HPDE6-E6E7 (cell line): ENCODE data around the gene GAST.

Source experiments
- DNase-seq: peaks from one replicate; pipeline ENCODE4 v3.0.0; 2011; ENCODE audit warnings: missing footprints; ENCODE audit errors: extremely low spot score

The GAST gene

GRCh38 chr17:41707803-41708669, 4.1 kb upstream of the GAST start:
- no peak for DNase-seq

DNA sequence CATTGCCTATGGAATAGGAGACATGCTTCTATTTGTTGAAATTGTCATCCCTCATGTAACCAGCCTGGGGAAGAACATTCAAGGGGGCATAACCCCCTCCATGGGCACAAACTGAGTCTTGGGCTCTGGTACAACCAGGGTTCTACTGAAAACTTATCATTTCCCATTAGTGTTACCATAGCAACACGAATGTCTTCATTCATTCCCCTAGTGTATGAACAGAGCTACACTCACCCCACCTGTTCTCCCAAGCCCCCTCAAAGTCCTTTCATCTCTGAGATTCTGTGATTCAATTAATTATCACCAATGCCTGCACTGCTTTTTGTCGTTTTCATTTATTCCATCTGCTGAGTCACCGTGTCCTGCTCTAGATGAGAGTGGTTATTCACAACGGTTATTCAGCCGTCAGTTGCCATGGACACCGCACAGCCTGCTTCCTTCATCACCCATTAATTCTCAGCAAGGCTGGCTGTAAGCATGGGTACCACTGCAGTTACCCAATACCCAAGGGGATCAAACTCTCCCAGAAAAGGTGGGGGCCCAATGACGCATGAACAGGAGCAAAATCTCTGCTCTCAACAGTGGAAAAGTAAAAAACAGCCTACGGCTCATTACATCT, 1.6 kb upstream of the GAST start:
- no peak for DNase-seq

- DNase-seq = peak; percentile 80
These were observed 5.5 kb downstream of the GAST start for GRCh38 chr17:41717408-41718286.

DNA sequence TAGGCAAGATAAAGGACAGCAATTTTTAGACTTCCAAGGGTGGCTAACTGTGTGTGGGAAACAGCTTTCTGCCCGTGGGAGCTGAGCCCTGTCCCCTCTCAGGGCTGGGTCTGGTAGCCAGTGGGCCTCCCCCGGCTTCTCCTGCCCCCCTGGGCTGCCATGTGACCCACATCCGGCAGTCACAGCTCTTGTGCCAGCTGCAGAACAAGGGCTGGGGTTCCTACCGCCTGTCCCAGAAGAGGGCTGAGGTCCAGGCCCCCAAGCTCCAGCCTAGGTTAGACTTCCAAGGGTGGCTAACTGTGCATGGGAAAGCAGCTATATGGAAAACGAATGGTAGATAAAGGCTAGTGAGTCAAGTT, 6.1 kb downstream of the GAST start:
- DNase-seq = no peak

- no peak for DNase-seq
These were observed 10.1 kb downstream of the GAST start for GRCh38 chr17:41722231-41722630.

- no peak for DNase-seq
These were observed 11.8 kb downstream of the GAST start for GRCh38 chr17:41723801-41724475.

DNA sequence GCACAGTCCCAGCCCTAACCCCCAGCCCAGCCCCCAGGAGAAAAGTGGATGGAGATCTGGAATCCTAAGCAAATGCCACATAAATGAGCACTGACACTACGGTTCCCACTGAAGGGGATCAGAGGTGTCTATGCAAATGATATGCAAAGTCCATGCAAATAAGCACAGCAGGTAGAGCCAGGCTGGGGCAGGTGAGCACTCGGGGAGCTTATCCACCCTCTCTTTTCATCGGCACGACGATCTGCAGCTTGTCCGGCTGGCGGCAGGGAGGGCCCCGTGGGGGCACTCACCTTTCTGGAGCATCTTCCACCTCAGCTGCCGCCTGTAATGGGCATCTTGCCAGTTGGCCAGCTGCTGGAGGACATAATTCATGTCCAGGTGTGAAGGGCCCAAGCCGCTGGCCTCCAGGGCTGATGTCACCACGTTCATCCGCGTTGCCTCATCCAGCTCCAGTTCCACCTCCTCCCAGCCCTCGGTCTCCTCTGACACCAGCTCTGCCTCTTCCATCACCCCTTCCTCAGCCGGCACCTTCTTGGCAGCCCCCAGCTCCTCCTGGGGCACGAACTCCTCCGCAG, 12.4 kb downstream of the GAST start:
- DNase-seq = no peak

DNA sequence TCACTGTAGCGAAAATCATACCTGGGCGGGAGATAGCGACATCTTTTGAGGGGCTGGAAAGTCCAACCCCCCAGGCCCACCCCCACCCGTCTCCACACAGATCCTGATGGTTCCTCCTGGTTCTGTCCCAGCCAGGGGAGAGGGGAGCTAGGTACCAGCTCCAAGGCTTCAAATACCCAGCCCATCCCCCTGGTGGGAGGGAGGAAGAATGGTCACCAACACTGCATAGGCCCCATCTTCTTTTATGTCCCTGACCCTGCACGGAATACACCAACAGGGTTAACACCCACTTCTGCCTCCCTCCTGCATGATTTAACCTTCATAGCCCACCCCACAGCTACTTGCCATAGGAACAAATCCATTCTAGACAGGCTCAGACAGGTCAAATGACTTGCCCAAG, 13.0 kb downstream of the GAST start:
- no peak for DNase-seq

DNA sequence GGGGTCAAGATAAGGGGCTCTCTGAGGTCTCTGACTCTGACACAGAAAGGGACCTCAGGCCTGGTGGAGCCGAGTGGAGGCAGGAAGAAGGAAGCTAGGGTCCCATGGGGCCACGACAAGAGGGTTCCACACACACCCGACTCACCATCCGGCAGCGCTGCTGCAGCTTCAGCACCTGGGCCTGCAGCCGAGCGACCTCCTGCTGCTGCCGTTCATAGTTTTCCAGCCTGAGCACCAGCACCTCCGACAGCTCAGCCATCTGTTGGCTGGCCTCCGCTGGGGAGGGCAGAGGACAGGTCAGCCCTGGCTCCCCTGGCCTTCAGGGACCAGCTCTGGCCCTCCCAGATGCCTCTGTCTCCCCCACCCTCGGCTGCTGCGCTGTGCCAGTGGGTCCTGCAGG, 15.9 kb downstream of the GAST start:
- no peak for DNase-seq

DNA sequence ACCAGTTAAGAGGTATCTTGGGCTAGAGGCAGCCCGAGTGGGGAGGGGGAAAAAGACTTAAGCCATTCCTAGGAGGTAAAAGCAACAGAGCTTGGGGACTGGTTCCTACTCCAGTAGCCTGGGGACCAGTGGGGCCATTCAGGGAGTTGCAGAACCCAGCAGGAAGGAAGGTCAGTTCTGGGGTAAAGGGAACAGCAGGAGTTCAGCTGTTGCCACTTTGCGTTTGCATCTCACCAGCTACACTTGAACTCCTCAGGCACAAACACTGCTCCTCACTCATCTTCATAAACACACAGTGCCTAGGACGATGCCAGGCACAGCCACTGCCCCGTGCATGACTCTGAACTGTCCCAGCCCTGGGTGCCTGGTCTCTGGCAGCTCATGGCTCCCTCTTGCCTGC, 18.3 kb downstream of the GAST start:
- DNase-seq = no peak

- no peak for DNase-seq
These were observed 19.7 kb downstream of the GAST start for GRCh38 chr17:41731836-41732235.

DNA sequence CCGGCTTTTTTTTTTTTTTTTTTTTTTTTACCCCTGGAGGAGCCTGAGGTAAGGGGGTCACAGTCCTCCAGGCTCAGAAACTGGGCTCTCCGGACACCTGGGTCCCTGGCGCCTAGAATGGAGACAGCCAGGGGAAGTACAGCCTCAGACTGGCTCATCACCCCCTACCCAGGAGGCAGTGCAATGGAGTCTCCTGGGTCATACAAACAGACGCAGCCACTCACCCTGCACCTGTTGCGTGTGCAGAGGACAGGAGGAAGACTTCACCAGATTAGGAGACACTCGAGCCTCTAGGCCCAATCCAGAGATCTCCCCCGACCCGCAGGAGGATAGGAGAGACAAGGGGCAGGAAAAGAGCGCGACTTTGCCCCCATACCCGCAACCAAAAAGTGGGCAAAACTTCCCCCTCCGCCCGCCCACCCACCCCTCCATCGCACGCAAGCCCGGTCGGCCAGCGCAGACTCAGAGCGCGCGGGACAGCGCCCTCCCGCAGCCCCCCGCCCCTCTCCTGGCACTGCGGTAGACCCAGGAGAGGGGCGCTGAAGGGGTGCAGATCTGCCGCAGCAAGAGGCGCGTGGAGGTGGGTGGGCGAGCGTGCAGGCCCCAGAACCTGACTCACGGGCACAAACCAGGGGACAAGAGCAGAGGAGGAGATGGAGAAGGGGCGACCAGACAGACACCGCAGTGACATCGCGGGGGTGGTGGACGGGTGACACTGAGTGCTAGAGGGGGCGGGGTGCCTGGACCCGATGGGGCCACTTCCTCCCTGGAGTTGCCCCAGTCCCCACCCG, 21.4 kb downstream of the GAST start:
- no peak for DNase-seq

DNA sequence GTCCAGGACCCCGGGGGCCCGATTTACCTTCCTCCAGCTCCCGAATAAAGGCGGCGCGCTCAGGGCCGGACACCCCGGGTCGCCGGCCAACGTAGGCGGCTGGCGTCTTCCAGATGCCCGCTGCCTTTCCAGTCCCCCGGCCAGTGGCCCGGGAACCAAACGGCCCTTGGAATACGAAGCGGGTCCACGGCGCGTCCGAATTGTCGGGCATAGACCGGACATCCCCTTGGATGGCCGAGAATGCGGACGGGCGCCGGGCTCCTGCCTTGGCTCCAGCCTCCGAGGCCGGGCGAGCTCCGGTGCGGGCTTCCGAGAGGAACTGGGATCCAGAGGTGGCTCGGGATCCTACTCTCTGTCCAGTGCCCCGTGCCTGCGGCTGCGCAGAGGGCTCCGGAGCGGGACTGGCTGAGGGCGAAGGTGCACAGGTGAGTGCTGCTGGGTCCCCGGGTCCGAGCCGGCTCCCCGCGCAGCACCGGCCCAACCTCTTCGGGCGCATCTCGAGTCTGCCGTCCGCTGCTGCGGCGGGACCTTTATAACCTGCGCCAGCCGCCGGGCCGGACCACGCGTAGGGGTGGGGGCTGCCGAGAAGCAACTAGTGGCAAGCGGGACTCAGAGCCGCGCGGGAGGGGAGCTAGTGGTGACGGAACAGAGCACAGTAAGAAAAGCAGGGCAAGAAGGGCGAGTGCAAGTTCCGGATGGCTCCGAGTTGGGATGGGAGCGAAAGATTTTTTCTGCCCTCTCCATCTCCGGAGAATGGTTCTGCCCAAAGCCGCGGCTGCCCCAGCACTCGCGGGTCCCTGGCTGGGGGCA, 22.2 kb downstream of the GAST start, which contains the start of gene HAP1:
TSS of gene HAP1 (minus strand) at position 505 of the 810 bp plus-strand sequence. CDS start at position 496, 9 bp downstream.
- DNase-seq = peak; percentile 53

DNA sequence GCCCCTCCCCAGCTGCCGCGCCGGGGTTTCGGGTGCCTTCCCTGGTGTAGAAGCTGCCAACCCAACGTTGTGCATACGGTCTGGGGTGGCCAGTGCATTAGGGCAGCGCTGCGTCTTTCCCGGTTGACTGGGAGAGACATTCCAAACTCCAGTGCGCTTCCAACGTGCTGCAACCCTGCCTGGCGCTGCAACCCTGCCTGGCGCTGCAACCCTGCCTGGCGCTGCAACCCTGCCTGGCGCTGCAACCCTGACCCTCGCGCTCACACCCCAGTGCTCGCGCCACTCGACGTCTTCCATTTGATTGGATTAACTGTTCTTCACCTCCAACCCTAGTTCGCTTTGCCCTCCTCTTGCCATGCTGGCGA, 22.8 kb downstream of the GAST start:
- no peak for DNase-seq

GRCh38 chr17:41735744-41736143, 23.6 kb downstream of the GAST start:
- DNase-seq = no peak

GRCh38 chr17:41736983-41737679, 25.0 kb downstream of the GAST start:
- no peak for DNase-seq

DNA sequence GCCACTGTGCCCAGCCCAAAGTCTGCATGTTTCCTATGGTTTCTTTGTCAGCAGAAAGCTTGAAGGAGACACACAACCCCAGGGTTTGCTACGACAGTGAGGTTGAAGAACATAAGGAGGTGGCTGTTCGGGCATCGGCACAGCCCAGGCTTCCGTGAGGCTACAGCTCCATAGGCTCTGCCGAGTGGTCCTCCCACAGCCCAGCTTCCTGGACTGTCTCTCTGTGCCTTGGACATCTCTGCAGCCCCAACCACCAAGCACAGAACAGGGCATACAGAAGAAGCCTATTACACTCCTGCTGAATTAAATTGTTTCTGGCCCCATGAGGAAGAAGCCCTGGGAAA, 25.5 kb downstream of the GAST start:
- no peak for DNase-seq

GRCh38 chr17:41738077-41738800, 26.1 kb downstream of the GAST start:
- DNase-seq = peak; percentile 80

- DNase-seq = no peak
These were observed 26.6 kb downstream of the GAST start for GRCh38 chr17:41738801-41739112.
